AG10803 (cell line): Measurements from ENCODE around the gene MADD.

Experiments used
- DNase-seq: peaks from one replicate; pipeline ENCODE4 v3.0.0; 2010; ENCODE audit warnings: low read depth
- H3K4me3 ChIP-seq: 2 replicates; pipeline ENCODE4 v1.5.1; 2011; ENCODE audit warnings: mild to moderate bottlenecking, low read length, control low read depth
- TF ChIP-seq, protein P1 (sequence below): conservative IDR thresholded peaks from 2 replicates; pipeline ENCODE4 v1.5.1; 2011; ENCODE audit warnings: mild to moderate bottlenecking, low read length, control low read depth, inconsistent platforms

MADD gene

DNA sequence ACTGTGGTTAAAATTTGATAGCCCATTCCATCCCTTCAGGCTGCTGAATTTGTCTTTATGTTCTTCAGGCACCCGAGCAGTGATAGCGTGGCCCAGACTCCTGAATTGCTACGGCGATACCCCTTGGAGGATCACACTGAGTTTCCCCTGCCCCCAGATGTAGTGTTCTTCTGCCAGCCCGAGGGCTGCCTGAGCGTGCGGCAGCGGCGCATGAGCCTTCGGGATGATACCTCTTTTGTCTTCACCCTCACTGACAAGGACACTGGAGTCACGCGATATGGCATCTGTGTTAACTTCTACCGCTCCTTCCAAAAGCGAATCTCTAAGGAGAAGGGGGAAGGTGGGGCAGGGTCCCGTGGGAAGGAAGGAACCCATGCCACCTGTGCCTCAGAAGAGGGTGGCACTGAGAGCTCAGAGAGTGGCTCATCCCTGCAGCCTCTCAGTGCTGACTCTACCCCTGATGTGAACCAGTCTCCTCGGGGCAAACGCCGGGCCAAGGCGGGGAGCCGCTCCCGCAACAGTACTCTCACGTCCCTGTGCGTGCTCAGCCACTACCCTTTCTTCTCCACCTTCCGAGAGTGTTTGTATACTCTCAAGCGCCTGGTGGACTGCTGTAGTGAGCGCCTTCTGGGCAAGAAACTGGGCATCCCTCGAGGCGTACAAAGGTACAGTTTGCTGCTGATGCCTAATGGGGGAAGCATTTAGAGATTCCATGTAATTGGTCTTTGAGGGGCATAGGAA lies 4.7 kb downstream of the MADD start:
- no peak overlapping the region for H3K4me3 ChIP-seq
- DNase-seq: no peak
- TF ChIP-seq, protein P1, sequence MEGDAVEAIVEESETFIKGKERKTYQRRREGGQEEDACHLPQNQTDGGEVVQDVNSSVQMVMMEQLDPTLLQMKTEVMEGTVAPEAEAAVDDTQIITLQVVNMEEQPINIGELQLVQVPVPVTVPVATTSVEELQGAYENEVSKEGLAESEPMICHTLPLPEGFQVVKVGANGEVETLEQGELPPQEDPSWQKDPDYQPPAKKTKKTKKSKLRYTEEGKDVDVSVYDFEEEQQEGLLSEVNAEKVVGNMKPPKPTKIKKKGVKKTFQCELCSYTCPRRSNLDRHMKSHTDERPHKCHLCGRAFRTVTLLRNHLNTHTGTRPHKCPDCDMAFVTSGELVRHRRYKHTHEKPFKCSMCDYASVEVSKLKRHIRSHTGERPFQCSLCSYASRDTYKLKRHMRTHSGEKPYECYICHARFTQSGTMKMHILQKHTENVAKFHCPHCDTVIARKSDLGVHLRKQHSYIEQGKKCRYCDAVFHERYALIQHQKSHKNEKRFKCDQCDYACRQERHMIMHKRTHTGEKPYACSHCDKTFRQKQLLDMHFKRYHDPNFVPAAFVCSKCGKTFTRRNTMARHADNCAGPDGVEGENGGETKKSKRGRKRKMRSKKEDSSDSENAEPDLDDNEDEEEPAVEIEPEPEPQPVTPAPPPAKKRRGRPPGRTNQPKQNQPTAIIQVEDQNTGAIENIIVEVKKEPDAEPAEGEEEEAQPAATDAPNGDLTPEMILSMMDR: no peak

- DNase-seq: no peak
Measured at GRCh38 chr11:47276923-47277322, 7.0 kb downstream of the MADD start.

DNA sequence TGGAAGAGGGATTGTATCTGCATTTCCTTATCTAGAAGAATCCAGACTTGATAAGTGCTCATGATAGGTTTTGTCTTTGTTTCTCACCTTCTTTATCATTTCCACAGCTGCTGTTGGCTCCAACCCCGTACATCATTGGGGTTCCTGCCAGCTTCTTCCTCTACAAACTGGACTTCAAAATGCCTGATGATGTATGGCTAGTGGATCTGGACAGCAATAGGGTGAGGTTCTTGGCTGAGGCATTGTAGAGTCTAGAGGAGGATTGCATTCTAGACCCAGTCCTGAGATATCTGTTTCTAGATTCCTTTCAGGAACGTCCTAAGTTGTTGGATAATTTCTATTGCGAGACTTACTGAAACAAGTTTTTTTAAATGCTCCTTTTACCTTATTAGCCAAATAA lies 8.1 kb downstream of the MADD start:
- TF ChIP-seq, protein P1: no peak
- no peak overlapping the region for H3K4me3 ChIP-seq
- no peak for DNase-seq

More at GRCh38 chr11:47276923-47277322, 7.0 kb downstream of the MADD start:
- H3K4me3 ChIP-seq: no peak overlapping the region
- TF ChIP-seq, protein P1: no peak

- TF ChIP-seq, protein P1: no peak
- DNase-seq: no peak
- no peak overlapping the region for H3K4me3 ChIP-seq
Measured at GRCh38 chr11:47278769-47279168, 8.8 kb downstream of the MADD start.

GRCh38 chr11:47280099-47280498 lies 10.2 kb downstream of the MADD start:
- H3K4me3 ChIP-seq: no peak overlapping the region
- DNase-seq: no peak
- TF ChIP-seq, protein P1: no peak

DNA sequence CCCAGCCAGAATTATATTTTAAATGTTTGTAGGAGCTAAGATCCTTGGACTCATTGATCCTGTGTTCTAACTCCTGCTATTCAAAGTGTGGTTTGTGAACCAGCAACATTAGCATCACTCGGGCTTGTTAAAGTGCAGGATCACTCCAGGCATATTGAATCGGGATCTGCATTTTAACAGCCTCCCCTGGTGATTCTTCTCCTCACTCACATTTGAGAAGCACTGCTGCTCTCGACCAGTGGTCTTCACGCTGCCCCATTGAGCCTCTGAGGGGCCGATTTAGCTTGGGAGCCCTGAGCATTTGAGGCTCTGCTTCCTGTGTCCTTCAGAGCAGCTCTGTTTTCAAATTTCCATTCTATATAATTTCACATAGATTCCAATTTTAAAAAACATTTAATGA lies 10.9 kb downstream of the MADD start:
- no peak for DNase-seq
- H3K4me3 ChIP-seq: no peak overlapping the region

DNA sequence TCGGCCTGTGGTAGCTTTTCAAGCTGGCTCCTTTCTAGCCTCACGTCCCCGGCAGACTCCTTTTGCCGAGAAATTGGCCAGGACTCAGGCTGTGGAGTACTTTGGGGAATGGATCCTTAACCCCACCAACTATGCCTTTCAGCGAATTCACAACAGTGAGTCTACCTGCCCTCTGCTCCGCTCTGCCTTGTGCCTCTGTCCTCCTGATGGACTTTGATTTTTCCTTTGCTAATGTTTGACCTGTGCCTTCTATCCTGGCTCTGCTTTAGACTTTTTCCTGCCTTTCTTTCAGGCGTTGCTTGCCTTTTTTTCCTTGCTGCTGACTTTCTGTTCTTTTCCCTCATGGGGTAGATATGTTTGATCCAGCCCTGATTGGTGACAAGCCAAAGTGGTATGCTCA lies 12.5 kb downstream of the MADD start:
- TF ChIP-seq, protein P1: no peak
- H3K4me3 ChIP-seq: no peak overlapping the region
- DNase-seq: no peak

More for the DNA sequence above, 10.9 kb downstream of the MADD start:
- TF ChIP-seq, protein P1: no peak
